Stomach (tissue), 9 donors: ENCODE data around the gene SLC6A17. TPM values are rescaled to one million over a fixed set of nuclear protein-coding genes. Genes with fewer than 3 reads are reported as not detected.
A peak's percentile ranks its signal among the peaks of the same experiment; 100 is the strongest.

Experiments used
- DNase-seq, 2 donors: peaks; one replicate each; pipeline versions ENCODE4 v3.0.0 to v3.0.0-alpha.2; 2013 to 2019
- H3K27ac ChIP-seq, 5 donors: fragments of 200-600 bp in 4 of 5; sonication (generic) in 4 of 5; one replicate each; pipeline ENCODE4 v1.5.1; 2013 to 2019; ENCODE audit warnings: mild to moderate bottlenecking in 1 of 5, moderate library complexity in 1 of 5
- H3K27me3 ChIP-seq, 3 donors: fragments of 200-600 bp; sonication (generic); one replicate each; pipeline ENCODE4 v1.5.1; 2017 to 2019; ENCODE audit warnings: mixed run types in 1 of 3
- H3K36me3 ChIP-seq, 4 donors: fragments of 200-600 bp; sonication (generic); 1 replicate in 3 of 4; 2 replicates in 1 of 4; pipeline ENCODE4 v1.5.1; 2016 to 2019
- H3K4me1 ChIP-seq, 4 donors: fragments of 200-600 bp; sonication (generic); one replicate each; pipeline ENCODE4 v1.5.1; 2016 to 2019
- H3K4me3 ChIP-seq, 4 donors: fragments of 200-600 bp; sonication (generic) in 3 of 4; one replicate each; pipeline ENCODE4 v1.5.1; 2016 to 2019; ENCODE audit warnings: mild to moderate bottlenecking in 1 of 4
- H3K9me3 ChIP-seq, 4 donors: fragments of 200-600 bp; sonication (generic); one replicate each; pipeline ENCODE4 v1.5.1; 2016 to 2019
- EP300 ChIP-seq: sonication (generic); formaldehyde crosslinking; IDR thresholded peaks from one replicate; pipeline ENCODE4 v1.6.1; 2017; ENCODE audit warnings: antibody characterized with exemption
- POLR2A ChIP-seq, 4 donors: fragments of 450-650 bp; IDR thresholded peaks; one replicate each; pipeline ENCODE4 v1.6.1; 2016; ENCODE audit warnings: antibody characterized with exemption in 4 of 4, control low read depth in 2 of 4, mild to moderate bottlenecking in 1 of 4, moderate library complexity in 1 of 4
- POLR2AphosphoS5 ChIP-seq, 3 donors: sonication (generic); formaldehyde crosslinking; IDR thresholded peaks; one replicate each; pipeline ENCODE4 v1.6.1; 2016; ENCODE audit warnings: antibody characterized with exemption in 3 of 3
- WGBS, 5 donors: extraction: QIAGEN DNeasy Blood & Tissue Kit in 3 of 5; methylation state at CpG; one replicate each; pipeline versions ENCODE4 v1.1.5 to v1.1.7; 2013 to 2018; 5-methylcytosine and 5-hydroxymethylcytosine counted together
- intact Hi-C: fragments of 100-400 bp; cut with DNase I; formaldehyde crosslinking; loops from one replicate; pipeline ENCODE4 v1.15.1; 2023; ENCODE audit warnings: low total_unique reads
- polyA plus RNA-seq, 3 donors: library from polyadenylated mRNA; stranded (reverse); fragments of 200-250 nt; gene quantifications; one replicate each; pipeline ENCODE4 v1.2.3, GENCODE V29; 2013
- total RNA-seq, 5 donors: library from RNA; depleted of rRNA; stranded (reverse); fragments of >200 nt; gene quantifications; one replicate each; pipeline versions ENCODE4 v1.1.0 to v1.2.3, GENCODE V29; 2014 to 2016
- TF ChIP-seq, protein P1 (sequence below), 7 experiments: fragments of 450-650 bp in 4 of 7; fragments of 200-600 bp in 3 of 7; sonication (generic) in 3 of 7; IDR thresholded peaks; one replicate each; pipeline ENCODE4 v1.5.1; 2016 to 2019; ENCODE audit warnings: antibody characterized with exemption in 7 of 7, control low read depth in 2 of 7, mild to moderate bottlenecking in 1 of 7
- donor health status: healthy with polysubstance abuse.
- donor health status: Bipolar disorder and iron deficiency.
- donor health status: healthy.

The SLC6A17 gene
- total and polyA plus RNA-seq, 8 donors = 0.08 to 0.37 (median 0.14) TPM; not detected in 3

GRCh38 chr1:110210604-110211495, 60.6 kb downstream of the SLC6A17 start:
- H3K27me3 ChIP-seq = peaks cover 0 to 12% (median 10%) of the 10 kb centered on the region in 3 donors
- H3K4me1 ChIP-seq = peaks cover 44 to 66% (median 57%) of the 10 kb centered on the region in 4 donors
- H3K27ac ChIP-seq = peak overlapping the region; percentile 75 to 91 (median 90)
- intact Hi-C loops = no loop called here
- H3K9me3 ChIP-seq = no peaks in the 10 kb centered on the region
- TF ChIP-seq, protein P1, sequence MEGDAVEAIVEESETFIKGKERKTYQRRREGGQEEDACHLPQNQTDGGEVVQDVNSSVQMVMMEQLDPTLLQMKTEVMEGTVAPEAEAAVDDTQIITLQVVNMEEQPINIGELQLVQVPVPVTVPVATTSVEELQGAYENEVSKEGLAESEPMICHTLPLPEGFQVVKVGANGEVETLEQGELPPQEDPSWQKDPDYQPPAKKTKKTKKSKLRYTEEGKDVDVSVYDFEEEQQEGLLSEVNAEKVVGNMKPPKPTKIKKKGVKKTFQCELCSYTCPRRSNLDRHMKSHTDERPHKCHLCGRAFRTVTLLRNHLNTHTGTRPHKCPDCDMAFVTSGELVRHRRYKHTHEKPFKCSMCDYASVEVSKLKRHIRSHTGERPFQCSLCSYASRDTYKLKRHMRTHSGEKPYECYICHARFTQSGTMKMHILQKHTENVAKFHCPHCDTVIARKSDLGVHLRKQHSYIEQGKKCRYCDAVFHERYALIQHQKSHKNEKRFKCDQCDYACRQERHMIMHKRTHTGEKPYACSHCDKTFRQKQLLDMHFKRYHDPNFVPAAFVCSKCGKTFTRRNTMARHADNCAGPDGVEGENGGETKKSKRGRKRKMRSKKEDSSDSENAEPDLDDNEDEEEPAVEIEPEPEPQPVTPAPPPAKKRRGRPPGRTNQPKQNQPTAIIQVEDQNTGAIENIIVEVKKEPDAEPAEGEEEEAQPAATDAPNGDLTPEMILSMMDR (IDR thresholded peaks at IDR 0.05) = no peak
- TF ChIP-seq POLR2A (IDR thresholded peaks at IDR 0.05) (no peak), EP300 (no peak), POLR2AphosphoS5 (IDR thresholded peaks at IDR 0.05) (no peak)
- 0 to 1% (median 0%) methylated on average over 32 to 101 of the region's 101 CpGs for WGBS, 5 donors
- H3K36me3 ChIP-seq = no peaks in the 10 kb centered on the region
- peak overlapping the region; percentile 83 to 89 (median 84) for H3K4me3 ChIP-seq
- DNase-seq = peak; percentile 57 to 81

- Histone ChIP-seq H3K4me1 (peaks cover 44 to 66% (median 61%) of the 10 kb centered on the region in 4 donors), H3K27me3 (peaks cover 0 to 12% (median 10%) of the 10 kb centered on the region in 3 donors), H3K27ac (peak overlapping the region in 3 of 5 donors; percentile 90 to 91 (median 91)), H3K4me3 (peak overlapping the region; percentile 83 to 89 (median 84)), H3K9me3 (no peaks in the 10 kb centered on the region), H3K36me3 (peaks cover 0 to 4% (median 0%) of the 10 kb centered on the region in 4 donors)
- peak in 1 of 2 donors; percentile 74 for DNase-seq
- intact Hi-C loops = no loop called here
- TF ChIP-seq POLR2AphosphoS5 (IDR thresholded peaks at IDR 0.05) (no peak), EP300 (no peak), POLR2A (IDR thresholded peaks at IDR 0.05) (no peak)
- TF ChIP-seq, protein P1 (IDR thresholded peaks at IDR 0.05) = no peak
- 5 to 29% (median 14%) methylated on average over 35 to 81 of the region's 81 CpGs for WGBS, 5 donors
Measured at GRCh38 chr1:110211496-110212168, 61.3 kb downstream of the SLC6A17 start.

DNA sequence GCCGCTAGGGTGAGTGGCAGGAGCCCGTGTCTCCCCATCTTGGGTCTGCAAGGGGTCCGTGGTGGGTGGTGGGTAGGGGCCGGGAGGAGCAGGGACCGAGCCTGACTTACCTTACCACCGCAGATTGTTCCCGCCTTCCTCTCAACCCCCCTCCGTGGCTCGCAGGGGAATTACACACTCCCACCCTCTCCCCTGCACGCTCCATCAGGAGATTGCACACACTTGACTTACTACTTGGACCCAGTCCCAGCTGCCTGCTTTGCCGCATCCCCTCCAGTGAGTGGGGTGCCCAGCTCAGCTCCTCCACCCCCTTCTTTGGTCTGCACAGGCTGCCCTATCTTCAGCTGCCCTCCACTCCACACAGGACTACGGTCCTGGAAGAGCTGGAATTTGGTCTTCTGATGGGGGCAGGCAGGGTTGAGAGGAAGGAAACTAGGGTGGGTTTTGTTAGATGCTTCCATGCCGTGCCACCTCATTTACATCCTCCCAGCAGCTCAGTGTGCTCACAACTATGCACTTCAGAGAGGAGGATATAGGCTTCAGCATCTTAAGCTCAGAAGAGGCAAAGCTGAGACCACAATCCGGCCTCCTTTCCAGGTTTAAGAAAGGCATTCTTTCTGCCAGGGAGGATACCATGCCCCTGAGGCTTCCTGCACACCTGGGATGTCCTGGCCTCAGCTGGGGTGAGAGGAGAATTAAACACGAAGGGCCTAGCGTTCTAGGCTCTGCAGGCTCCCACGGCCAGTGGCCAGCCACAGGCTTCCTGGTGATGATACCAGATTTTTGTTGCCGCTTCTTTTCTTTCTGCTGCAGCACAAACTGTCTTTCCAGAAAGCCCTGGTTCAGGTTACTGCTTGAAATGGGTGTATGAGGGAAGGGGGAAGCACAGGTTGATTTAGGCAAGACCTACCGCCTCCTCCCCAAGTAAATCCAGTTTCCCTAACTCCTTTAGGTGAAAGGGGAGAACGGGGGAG, 62.2 kb downstream of the SLC6A17 start:
- peak overlapping the region; percentile 83 to 89 (median 84) for H3K4me3 ChIP-seq
- H3K27me3 ChIP-seq = peaks cover 0 to 12% (median 10%) of the 10 kb centered on the region in 3 donors
- WGBS, 5 donors = 57 to 68% (median 65%) methylated on average over 14 to 20 of the region's 20 CpGs
- peak in 1 of 2 donors; percentile 58 for DNase-seq
- no peaks in the 10 kb centered on the region for H3K9me3 ChIP-seq
- H3K4me1 ChIP-seq = peaks cover 44 to 66% (median 61%) of the 10 kb centered on the region in 4 donors
- intact Hi-C loops = no loop called here
- TF ChIP-seq POLR2AphosphoS5 (IDR thresholded peaks at IDR 0.05) = no peak
- no peak for TF ChIP-seq EP300
- TF ChIP-seq, protein P1 (IDR thresholded peaks at IDR 0.05) = no peak
- TF ChIP-seq POLR2A (IDR thresholded peaks at IDR 0.05) = no peak
- peak overlapping the region in 3 of 5 donors; percentile 11 to 91 (median 90) for H3K27ac ChIP-seq
- H3K36me3 ChIP-seq = peaks cover 0 to 9% (median 0%) of the 10 kb centered on the region in 4 donors
